ENCODE data around the gene ATP8A2.

- TF ChIP-seq CTCF (IDR thresholded peaks at IDR 0.05) (no peak), EP300 (IDR thresholded peaks at IDR 0.05) (no peak), POLR2A (IDR thresholded peaks at IDR 0.05) (no peak), POLR2AphosphoS5 (IDR thresholded peaks at IDR 0.05) (no peak)
Measured at GRCh38 chr13:25902455-25902854, 530.7 kb downstream of the ATP8A2 start.

All from upper lobe of left lung (tissue), 4 donors.